ENCODE results near the gene NGLY1.
A peak's percentile ranks its signal among the peaks of the same experiment; 100 is the strongest.

NGLY1 gene

GRCh38 chr3:25782938-25783660 lies at the start of gene NGLY1:
NGLY1 (minus strand) TSS chr3:25783443; CDS start chr3:25783390, 53 bp downstream.
- peak; percentile 63 for DNase-seq

DNA sequence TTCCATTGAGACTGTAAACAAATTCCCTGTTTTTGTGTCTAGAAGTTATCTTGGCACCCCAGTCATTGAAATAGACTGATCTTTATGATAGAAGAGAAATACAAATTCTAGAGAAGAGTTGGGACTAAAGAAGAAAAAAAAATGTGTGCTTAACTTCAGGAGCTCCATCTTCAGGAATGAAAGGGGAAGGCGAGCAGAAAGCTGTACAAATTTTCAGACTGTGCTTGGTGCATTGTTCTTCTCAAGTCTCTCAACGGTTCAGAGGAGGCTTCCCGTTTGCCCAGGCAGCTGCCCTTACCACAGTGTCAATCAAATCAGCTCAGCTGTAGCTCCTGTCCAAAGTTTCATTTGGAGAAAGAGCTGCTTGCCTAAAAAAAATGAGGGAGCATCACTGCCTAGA lies 48.3 kb upstream of the NGLY1 start:
- DNase-seq, result peak; percentile 10

DNA sequence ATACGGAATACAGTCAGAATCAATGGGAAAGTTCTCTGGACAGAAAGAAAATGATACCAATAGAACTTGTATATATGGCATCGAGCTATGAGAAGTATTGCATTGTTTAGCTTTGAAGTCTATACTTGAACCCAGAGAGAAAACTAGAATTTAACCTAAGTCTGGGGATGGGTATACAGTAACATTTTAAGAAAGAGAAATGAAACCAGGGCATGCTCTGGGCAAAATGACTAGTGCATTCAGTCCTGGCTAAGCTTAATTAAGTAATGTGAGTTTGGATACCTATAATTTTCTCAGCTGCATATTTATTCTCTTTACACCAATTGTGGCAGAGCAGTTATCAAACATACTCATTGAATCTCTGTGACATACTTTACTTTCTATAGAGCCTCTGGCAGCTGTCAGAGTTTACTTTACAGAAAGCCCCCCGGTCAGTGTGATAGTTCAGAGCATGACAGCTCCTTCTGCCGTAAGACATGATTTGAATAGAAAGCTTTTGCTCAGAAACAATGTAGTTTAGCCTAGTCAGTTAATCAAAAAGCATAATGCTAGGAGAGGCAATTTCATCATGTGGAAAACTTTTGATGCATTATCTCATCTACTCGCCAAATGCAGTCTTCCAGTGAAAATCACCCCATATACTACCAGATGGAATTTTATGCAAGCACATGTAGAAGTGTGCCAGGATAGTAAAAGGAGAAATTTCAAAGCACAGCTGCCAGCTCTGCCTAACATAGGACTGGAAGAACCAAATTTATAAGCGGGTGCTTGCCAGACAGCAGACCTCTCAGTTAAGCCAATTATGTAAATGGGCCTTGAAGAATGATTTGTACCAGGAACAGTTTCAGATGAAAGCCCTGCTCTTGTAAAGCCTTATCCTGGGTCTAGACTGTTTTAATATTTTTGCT lies 47.4 kb upstream of the NGLY1 start:
- peak; percentile 1 for DNase-seq

- no peak for DNase-seq
Measured at GRCh38 chr3:25826510-25826909, 43.3 kb upstream of the NGLY1 start.

DNA sequence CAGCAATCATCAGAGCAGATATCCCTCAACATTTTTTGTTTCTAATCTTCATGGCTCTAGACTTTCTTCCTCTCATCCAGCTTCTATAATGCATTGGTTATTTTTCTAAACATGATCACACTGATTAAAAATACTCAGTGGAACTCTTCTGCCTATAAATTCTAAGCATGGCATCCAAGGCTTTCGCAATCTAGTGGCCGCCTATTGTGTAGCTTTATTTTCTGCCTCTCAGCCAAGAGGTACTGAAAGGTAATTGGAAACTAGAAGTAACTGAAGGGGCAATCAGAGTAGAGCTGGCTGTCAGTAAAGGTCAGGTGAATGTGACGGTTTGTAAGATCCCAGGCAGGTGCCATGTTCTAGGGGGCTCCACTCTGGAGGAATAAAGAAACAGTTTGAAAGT lies 40.1 kb upstream of the NGLY1 start:
- DNase-seq, result no peak

GRCh38 chr3:25821746-25822573 lies 38.7 kb upstream of the NGLY1 start:
- no peak for DNase-seq

GRCh38 chr3:25820816-25821486 lies 37.7 kb upstream of the NGLY1 start:
- DNase-seq, result no peak

- DNase-seq, result peak; percentile 5
Measured at GRCh38 chr3:25820366-25820765, 37.1 kb upstream of the NGLY1 start.

- DNase-seq, result no peak
Measured at GRCh38 chr3:25818335-25818734, 35.1 kb upstream of the NGLY1 start.

GRCh38 chr3:25817638-25818037 lies 34.4 kb upstream of the NGLY1 start:
- DNase-seq, result no peak

DNA sequence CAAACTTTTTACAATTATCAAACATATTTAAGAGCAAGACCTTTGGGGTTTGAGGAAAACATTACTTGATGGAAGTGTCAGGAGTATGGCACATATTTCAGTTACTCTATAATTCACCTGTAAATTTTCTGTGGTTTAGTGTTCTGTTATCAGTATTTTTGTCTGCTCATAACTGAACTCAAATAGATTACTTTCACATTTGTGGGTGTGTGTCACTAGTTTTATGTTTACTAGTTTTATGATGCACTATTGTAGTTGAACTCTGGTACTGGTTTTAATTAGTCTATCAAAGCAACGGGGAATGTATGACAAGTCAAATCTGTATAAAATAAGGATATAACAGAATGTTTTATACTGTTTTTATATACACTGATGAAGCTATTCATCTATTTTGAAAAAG lies 33.9 kb upstream of the NGLY1 start:
- no peak for DNase-seq

GRCh38 chr3:25812644-25813043 lies 29.4 kb upstream of the NGLY1 start:
- no peak for DNase-seq

GRCh38 chr3:25804676-25805075 lies 21.4 kb upstream of the NGLY1 start:
- DNase-seq, result no peak

DNA sequence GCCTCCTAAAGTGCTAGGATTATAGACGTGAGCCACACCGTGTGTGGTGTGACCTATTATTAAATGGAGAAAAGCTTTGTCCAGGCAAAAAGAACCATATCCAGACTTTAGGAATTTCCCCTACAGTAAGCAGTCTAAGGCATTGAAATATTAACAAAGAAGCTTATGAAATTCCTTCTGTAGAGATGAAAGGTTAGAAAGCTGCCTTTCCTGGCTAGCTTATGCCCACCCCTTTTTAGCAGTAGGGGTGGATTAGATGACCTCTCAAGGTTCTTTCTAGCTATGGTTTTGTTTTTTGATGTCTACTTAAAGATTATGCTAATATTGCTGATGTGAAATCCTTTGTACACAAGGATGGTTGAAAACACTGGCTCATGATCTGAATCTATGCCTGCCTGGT lies 20.6 kb upstream of the NGLY1 start:
- DNase-seq, result no peak

GRCh38 chr3:25801786-25802185 lies 18.5 kb upstream of the NGLY1 start:
- DNase-seq, result no peak

- peak; percentile 74 for DNase-seq
Measured at GRCh38 chr3:25789596-25790556, 6.6 kb upstream of the NGLY1 start, which contains the start of gene OXSM. OXSM (plus strand) TSS chr3:25790090; CDS start chr3:25791021, 931 bp downstream.

- no peak for DNase-seq
Measured at GRCh38 chr3:25789209-25789595, 6.0 kb upstream of the NGLY1 start.

- DNase-seq, result no peak
Measured at GRCh38 chr3:25787689-25788088, 4.4 kb upstream of the NGLY1 start.

GRCh38 chr3:25785826-25786225 lies 2.6 kb upstream of the NGLY1 start:
- DNase-seq, result no peak

- no peak for DNase-seq
Measured at GRCh38 chr3:25784971-25785370, 1.7 kb upstream of the NGLY1 start.

Measured in NCI-H1105 treated with DMSO at 0.1 percent for 48 hours (cell line).